Activated CD8-positive, alpha-beta memory T cell treated with anti-CD3 and anti-CD28 coated beads, Interleukin-2, amount 10 ng/mL, durations not matched to agents 7 days and 5 days (primary cell): ENCODE measurements around the gene OSBPL5. TPM values are rescaled to one million over a fixed set of nuclear protein-coding genes. Genes with fewer than 3 reads are reported as not detected.

Source experiments
- ATAC-seq: fragments of 150-1000 bp; cut with Tn5 transposase; one replicate; pipeline ENCODE4 v1.10.0; 2021; ENCODE audit warnings: moderate library complexity
- CTCF ChIA-PET: fragments of 350-600 bp; sonication (Branson Sonifier 250); formaldehyde crosslinking; loops from one replicate; lab custom pipeline; 2021; ENCODE audit warnings: antibody characterized with exemption; lab: Charles Lee
- DNase-seq: peaks from one replicate; pipeline ENCODE4 v3.0.0-alpha.2; 2020
- H3K27ac Mint-ChIP-seq: one replicate; pipeline ENCODE4 v1.8.0; 2021; ENCODE audit warnings: mild to moderate bottlenecking, mixed read lengths
- H3K27me3 Mint-ChIP-seq: one replicate; pipeline ENCODE4 v1.8.0; 2021; ENCODE audit warnings: mixed read lengths
- H3K36me3 Mint-ChIP-seq: one replicate; pipeline ENCODE4 v1.8.0; 2021; ENCODE audit warnings: mild to moderate bottlenecking, mixed read lengths
- H3K4me1 Mint-ChIP-seq: one replicate; pipeline ENCODE4 v1.8.0; 2021; ENCODE audit warnings: mixed read lengths
- H3K4me3 Mint-ChIP-seq: one replicate; pipeline ENCODE4 v1.8.0; 2021; ENCODE audit warnings: mild to moderate bottlenecking, moderate library complexity, mixed read lengths
- H3K9me3 Mint-ChIP-seq: one replicate; pipeline ENCODE4 v1.8.0; 2022; ENCODE audit warnings: low read depth, mixed read lengths
- total RNA-seq, 2 experiments: library from RNA; stranded (reverse); gene quantifications; one replicate each; pipeline ENCODE4 v1.2.3, GENCODE V29; 2021

Gene OSBPL5
- total RNA-seq, 2 experiments from 2014 or later = 2.5 to 2.6 TPM

DNA sequence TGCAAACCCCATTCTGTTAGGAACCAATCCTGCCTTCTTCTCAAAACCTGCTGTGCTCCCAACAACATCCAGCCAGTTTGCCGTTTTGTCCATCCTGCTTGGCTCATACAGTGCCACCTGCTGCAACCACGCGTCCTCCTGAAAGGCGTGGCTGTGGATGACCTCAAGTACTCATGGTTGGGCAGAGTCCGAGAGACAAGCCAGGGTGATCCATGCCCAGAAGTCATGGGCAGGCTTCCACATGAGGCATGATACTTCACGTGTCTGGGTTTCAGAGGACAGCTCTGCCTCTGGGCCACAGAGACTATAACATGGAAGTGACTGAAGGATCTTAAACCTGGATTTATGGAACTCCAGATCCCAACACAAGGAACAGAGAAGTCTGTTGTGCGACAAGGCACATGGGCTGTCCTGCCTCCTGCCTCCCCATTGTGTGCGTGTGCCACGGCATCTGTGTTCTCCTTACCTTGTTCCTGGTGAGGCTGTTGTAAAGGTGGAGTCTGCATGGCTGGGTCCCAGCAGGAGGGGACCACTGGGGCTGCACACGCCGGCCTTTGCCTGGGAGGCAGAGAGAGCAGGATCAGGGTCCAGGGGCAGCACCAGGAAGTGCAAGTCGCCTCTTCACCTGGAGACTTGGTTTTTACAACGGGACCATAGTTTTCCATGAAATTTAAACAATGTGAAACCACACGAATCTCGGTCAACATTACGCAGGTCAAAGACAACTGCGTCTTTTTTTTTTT, 123.2 kb downstream of the OSBPL5 start:
- no peak overlapping the region for H3K27ac Mint-ChIP-seq
- ATAC-seq = no peak
- peaks cover 38% of the 10 kb centered on the region for H3K36me3 Mint-ChIP-seq
- no peaks in the 10 kb centered on the region for H3K9me3 Mint-ChIP-seq
- CTCF ChIA-PET = no interaction called here
- peaks cover 22% of the 10 kb centered on the region for H3K4me1 Mint-ChIP-seq
- no peaks in the 10 kb centered on the region for H3K27me3 Mint-ChIP-seq
- no peak for DNase-seq
- no peak overlapping the region for H3K4me3 Mint-ChIP-seq

DNA sequence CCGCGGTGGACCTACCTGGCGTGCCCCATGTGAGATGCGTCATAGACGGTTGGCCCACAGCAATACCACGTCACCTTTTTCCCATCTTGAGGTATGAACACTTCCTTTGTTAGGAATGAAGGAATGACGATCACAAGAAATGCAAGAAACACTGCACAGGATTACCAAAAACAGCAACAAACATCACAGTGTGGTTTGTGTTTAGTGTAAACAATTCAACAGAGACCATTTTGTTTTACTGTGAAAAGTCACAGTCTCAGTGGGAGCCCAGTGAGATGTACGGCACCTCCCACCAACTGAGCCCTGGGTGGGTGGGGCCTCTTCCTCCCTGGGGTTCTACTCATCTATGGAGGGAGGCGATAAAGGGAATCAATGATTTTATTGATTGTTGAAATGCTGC, 124.2 kb downstream of the OSBPL5 start:
- DNase-seq = no peak
- Mint-ChIP-seq H3K9me3 (no peaks in the 10 kb centered on the region), H3K36me3 (peaks cover 45% of the 10 kb centered on the region), H3K4me1 (peaks cover 31% of the 10 kb centered on the region), H3K27me3 (no peaks in the 10 kb centered on the region), H3K27ac (peak overlapping the region; percentile 6), H3K4me3 (no peak overlapping the region)
- CTCF ChIA-PET = interaction anchor here (4.4 kb wide), 1 partner anchor 50 kb away, joined by 58 read pairs; no protein-coding TSS in a partner anchor
- ATAC-seq = no peak

DNA sequence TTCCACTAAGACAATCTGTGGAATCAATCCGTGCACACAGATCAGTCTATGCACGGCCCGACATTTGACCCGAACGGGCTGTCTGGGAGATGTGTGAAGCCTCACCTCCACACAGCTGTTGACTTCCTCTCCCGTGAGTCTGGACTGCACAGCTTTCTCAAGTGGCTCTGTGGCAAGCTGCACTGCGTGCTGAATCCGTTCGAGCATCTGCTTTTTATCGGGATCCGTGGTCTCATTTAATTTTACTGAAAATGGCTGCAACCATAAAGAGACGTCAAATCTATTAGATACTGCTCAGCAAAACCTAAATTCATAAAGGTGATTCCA, 127.2 kb downstream of the OSBPL5 start:
- Mint-ChIP-seq H3K27ac (peak overlapping the region; percentile 49), H3K4me3 (no peak overlapping the region), H3K4me1 (peaks cover 33% of the 10 kb centered on the region), H3K36me3 (peaks cover 46% of the 10 kb centered on the region), H3K27me3 (no peaks in the 10 kb centered on the region), H3K9me3 (no peaks in the 10 kb centered on the region)
- CTCF ChIA-PET = interaction anchor here (0.5 to 4.4 kb wide), 20 partner anchors 12 to 505 kb away, joined by 3 to 58 read pairs (median 3); partner anchors contain the start of gene CARS1
- ATAC-seq = no peak
- DNase-seq = no peak

Other genes with a start within 250 kb of the OSBPL5 start
- 1 to 10 TPM; 1.1 to 3.6 TPM for gene PHLDA2, start 235.9 kb downstream of the OSBPL5 start, total RNA-seq
- 100 to 1,000 TPM; 347 to 389 TPM for gene NAP1L4, start 173.0 kb downstream of the OSBPL5 start, total RNA-seq
- 100 to 1,000 TPM; 109 to 119 TPM for gene CARS1, start 107.9 kb downstream of the OSBPL5 start, total RNA-seq
- not detected for gene MRGPRG, start 53.5 kb upstream of the OSBPL5 start, total RNA-seq
- gene MRGPRE, start 67.1 kb upstream of the OSBPL5 start, total RNA-seq = not detected
- 10 to 100 TPM; 39.1 to 43.1 TPM for gene ZNF195, start 213.8 kb upstream of the OSBPL5 start, total RNA-seq